GM12878 (cell line): Measurements from ENCODE around the gene CAMK4. TPM values are rescaled to one million over a fixed set of nuclear protein-coding genes. Genes with fewer than 3 reads are reported as not detected.
A peak's percentile ranks its signal among the peaks of the same experiment; 100 is the strongest.

Experiments used
- BCL11A ChIP-seq: IDR thresholded peaks from 2 replicates; pipeline ENCODE4 v1.6.1; 2011; ENCODE audit warnings: low read depth, low read length
- CREB1 ChIP-seq: IDR thresholded peaks from 2 replicates; pipeline ENCODE4 v1.6.1; 2012; ENCODE audit warnings: low read depth, mild to moderate bottlenecking, inconsistent platforms
- EED ChIP-seq: sonication (generic); IDR thresholded peaks from 2 replicates; pipeline ENCODE4 v1.6.1; 2016; ENCODE audit warnings: antibody characterized with exemption, low read depth
- FOS ChIP-seq: IDR thresholded peaks from 3 replicates; pipeline ENCODE4 v1.6.1; 2011; ENCODE audit warnings: borderline replicate concordance; ENCODE audit not compliant: insufficient read length; ENCODE audit errors: extremely low read depth
- GABPA ChIP-seq: IDR thresholded peaks from 2 replicates; pipeline ENCODE4 v1.6.1; 2014; ENCODE audit warnings: antibody characterized with exemption, low read depth, mild to moderate bottlenecking, inconsistent platforms
- IRF4 ChIP-seq: IDR thresholded peaks from 2 replicates; pipeline ENCODE4 v1.6.1; 2011; ENCODE audit warnings: low read depth, low read length
- KDM1A ChIP-seq: fragments of 200-600 bp; sonication (generic); IDR thresholded peaks from 2 replicates; pipeline ENCODE4 v1.6.1; 2016; ENCODE audit warnings: borderline replicate concordance
- NFYB ChIP-seq: IDR thresholded peaks from 2 replicates; pipeline ENCODE4 v1.6.1; 2011; ENCODE audit warnings: low read depth, mild to moderate bottlenecking, low read length, improper control_type of control experiment, moderate library complexity; ENCODE audit not compliant: insufficient read depth
- POLR2A ChIP-seq: IDR thresholded peaks from 2 replicates; pipeline ENCODE4 v1.6.1; 2011; ENCODE audit warnings: low read depth, mild to moderate bottlenecking, low read length
- PRDM15 ChIP-seq: fragments of 450-650 bp; formaldehyde crosslinking; IDR thresholded peaks from 2 replicates; pipeline ENCODE4 v1.4.0; 2020; ENCODE audit warnings: mild to moderate bottlenecking, moderate library complexity
- SKIL ChIP-seq: fragments of 450-650 bp; IDR thresholded peaks from 2 replicates; pipeline ENCODE4 v1.6.1; 2017; ENCODE audit warnings: mild to moderate bottlenecking, low read depth, inconsistent platforms; ENCODE audit not compliant: poor library complexity, severe bottlenecking
- SMAD1 ChIP-seq: fragments of 450-650 bp; IDR thresholded peaks from 2 replicates; pipeline ENCODE4 v1.6.1; 2018; ENCODE audit warnings: mild to moderate bottlenecking, low read depth; ENCODE audit not compliant: partially characterized antibody
- SMARCA5 ChIP-seq: fragments of 450-650 bp; IDR thresholded peaks from 2 replicates; pipeline ENCODE4 v1.6.1; 2017; ENCODE audit warnings: mild to moderate bottlenecking
- SREBF2 ChIP-seq: IDR thresholded peaks from 2 replicates; pipeline ENCODE4 v1.6.1; 2012; ENCODE audit warnings: mild to moderate bottlenecking, low read length
- ZNF207 ChIP-seq: fragments of 450-650 bp; IDR thresholded peaks from 2 replicates; pipeline ENCODE4 v1.6.1; 2014; ENCODE audit warnings: antibody characterized with exemption, mild to moderate bottlenecking, borderline replicate concordance
- ZNF384 ChIP-seq: IDR thresholded peaks from 2 replicates; pipeline ENCODE4 v1.6.1; 2012; ENCODE audit warnings: low read depth, mild to moderate bottlenecking, low read length, improper control_type of control experiment, borderline replicate concordance
- ZNF687 ChIP-seq: fragments of 450-650 bp; IDR thresholded peaks from 2 replicates; pipeline ENCODE4 v1.6.1; 2017; ENCODE audit warnings: mild to moderate bottlenecking, moderate library complexity
- polyA plus RNA-seq, 11 experiments: library from polyadenylated mRNA; depleted of rRNA in 4 of 11; unstranded in 6 of 11; stranded (reverse) in 5 of 11; fragments of >200 nt; fragmentation: Nextera tagmentation in 4 of 11; fragmentation: Illumina TruSeq in 1 of 11; extraction: Ambion mirVana in 4 of 11; extraction: Trizol in 1 of 11; gene quantifications; 1 replicate in 1 of 11; 2 replicates in 10 of 11; pipeline versions ENCODE4 v1.2.1 to v1.2.3, GENCODE V29; 2011 to 2016; ENCODE audit warnings: inconsistent platforms in 2 of 11, missing spikeins in 2 of 11, low read depth in 1 of 11
- total RNA-seq, 4 experiments: library from RNA; depleted of rRNA in 3 of 4; stranded (reverse); fragments of >200 nt in 3 of 4; fragmentation: Illumina TruSeq in 1 of 4; extraction: Trizol in 1 of 4; gene quantifications; 2 replicates each; pipeline versions ENCODE4 v1.2.1 to v1.2.3, GENCODE V29; 2013 to 2021

The CAMK4 gene
- total and polyA plus RNA-seq, 10 of the 15 experiments (the other 5 are each of a cell fraction or from before 2014, with no cell fraction given): 13.3 to 51.9 (median 35.3) TPM

- no peak for TF ChIP-seq ZNF687
- TF ChIP-seq NFYB: no peak
- TF ChIP-seq PRDM15 (CRISPR knock-in tag): no peak
- no peak for TF ChIP-seq ZNF207
- peak; percentile 64; the same call in 1 of the 2 replicates for TF ChIP-seq ZNF384
- no peak for TF ChIP-seq POLR2A
- no peak for TF ChIP-seq GABPA
- TF ChIP-seq FOS: no peak
- TF ChIP-seq SKIL: peak; percentile 15
- no peak for TF ChIP-seq SMAD1
- TF ChIP-seq IRF4: 0 out of 2 replicates have a peak, but pooled peaks have one; percentile 42
- no peak for TF ChIP-seq SREBF2
- no peak for TF ChIP-seq BCL11A
- no peak for TF ChIP-seq SMARCA5
- no peak for TF ChIP-seq CREB1
- no peak; the same call in 1 of the 2 replicates for TF ChIP-seq EED
- no peak for TF ChIP-seq KDM1A
Measured at GRCh38 chr5:111229871-111230810, 6.0 kb downstream of the CAMK4 start (continued).
